ENCODE results near the gene FOXO3.

- TF ChIP-seq CTCF (IDR thresholded peaks at IDR 0.05), result no peak
- no peak for TF ChIP-seq POLR2A (IDR thresholded peaks at IDR 0.05)
Measured at GRCh38 chr6:108653949-108654348, 93.2 kb downstream of the FOXO3 start.

Data from lower leg skin (tissue), 3 donors.